ENCODE measurements around the gene TRIP6. TPM values are rescaled to one million over a fixed set of nuclear protein-coding genes. Genes with fewer than 3 reads are reported as not detected.
"Not testable (repeated sequence)": the region's sequence is repeated elsewhere in the genome, so short reads cannot be mapped to it uniquely, and the experiment has no call there.

TRIP6 gene
- total RNA-seq, 2 experiments from 2014 or later: 19.8 to 21.0 TPM

DNA sequence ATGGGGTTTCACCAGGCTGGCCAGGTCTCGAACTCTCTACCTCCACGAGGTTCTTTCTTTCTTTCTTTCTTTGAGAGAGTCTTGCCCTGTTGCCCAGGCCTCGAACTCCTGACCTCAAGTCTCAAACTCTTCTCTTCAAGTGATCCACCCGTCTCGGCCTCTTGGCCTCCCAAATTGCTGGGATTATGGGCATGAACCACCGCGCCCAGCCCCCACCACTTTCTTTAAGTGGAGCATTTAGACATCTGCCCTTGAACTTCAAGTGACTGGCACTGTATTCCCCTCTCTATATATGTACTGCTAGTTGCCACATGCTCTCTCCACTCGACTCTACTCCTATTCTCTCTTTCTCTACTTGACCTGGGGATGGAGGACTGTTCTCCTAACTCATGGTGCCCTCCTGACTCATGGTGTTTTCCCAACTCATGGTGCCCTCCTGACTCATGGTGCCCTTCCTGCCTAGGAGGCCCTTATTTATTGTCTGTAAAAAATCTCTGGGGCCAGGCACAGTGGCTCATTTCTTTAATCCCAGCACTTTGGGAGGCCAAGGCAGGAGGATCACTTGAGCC is 47.8 kb downstream of the TRIP6 start:
- intact Hi-C loops (cut with micrococcal nuclease): no loop called here
- H3K9me3 Mint-ChIP-seq: no peaks in the 10 kb centered on the region
- no peaks in the 10 kb centered on the region for H3K36me3 Mint-ChIP-seq (ENCODE audit: low read depth)
- CTCF ChIA-PET: no interaction called here
- no peak overlapping the region for H3K4me3 Mint-ChIP-seq
- DNase-seq: peak; percentile 41
- H3K27me3 Mint-ChIP-seq (ENCODE audit: low read depth): peaks cover 3% of the 10 kb centered on the region
- H3K27ac Mint-ChIP-seq: no peak overlapping the region
- peaks cover 5% of the 10 kb centered on the region for H3K4me1 Mint-ChIP-seq (ENCODE audit: low read depth)

DNA sequence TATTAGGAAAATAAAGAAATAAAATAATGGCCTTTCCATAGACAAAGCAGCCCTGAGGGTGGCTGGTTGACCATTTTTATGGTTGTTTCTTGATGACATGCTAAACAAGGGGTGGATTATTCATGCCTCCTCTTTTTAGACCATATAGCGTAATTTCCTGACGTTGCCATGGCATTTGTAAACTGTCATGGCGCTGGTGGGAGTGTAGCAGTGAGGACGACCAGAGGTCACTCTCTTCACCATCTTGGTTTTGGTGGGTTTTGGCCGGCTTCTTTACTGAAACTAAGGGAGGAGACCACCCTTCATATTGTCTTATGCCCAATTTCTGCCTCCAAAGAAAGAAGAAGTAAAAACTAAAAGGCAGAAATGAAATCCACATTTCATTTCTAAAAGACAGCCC is 52.1 kb downstream of the TRIP6 start:
- H3K4me3 Mint-ChIP-seq; H3K27ac Mint-ChIP-seq; H3K27me3 Mint-ChIP-seq (ENCODE audit: low read depth); CTCF ChIA-PET; DNase-seq; H3K4me1 Mint-ChIP-seq (ENCODE audit: low read depth); intact Hi-C loops (cut with micrococcal nuclease); H3K36me3 Mint-ChIP-seq (ENCODE audit: low read depth); H3K9me3 Mint-ChIP-seq: not testable (repeated sequence)

GRCh38 chr7:100919779-100920437 is 52.7 kb downstream of the TRIP6 start:
- H3K27ac Mint-ChIP-seq; H3K4me1 Mint-ChIP-seq (ENCODE audit: low read depth); intact Hi-C loops (cut with micrococcal nuclease); H3K4me3 Mint-ChIP-seq; DNase-seq; H3K36me3 Mint-ChIP-seq (ENCODE audit: low read depth); CTCF ChIA-PET; H3K9me3 Mint-ChIP-seq; H3K27me3 Mint-ChIP-seq (ENCODE audit: low read depth): not testable (repeated sequence)

DNA sequence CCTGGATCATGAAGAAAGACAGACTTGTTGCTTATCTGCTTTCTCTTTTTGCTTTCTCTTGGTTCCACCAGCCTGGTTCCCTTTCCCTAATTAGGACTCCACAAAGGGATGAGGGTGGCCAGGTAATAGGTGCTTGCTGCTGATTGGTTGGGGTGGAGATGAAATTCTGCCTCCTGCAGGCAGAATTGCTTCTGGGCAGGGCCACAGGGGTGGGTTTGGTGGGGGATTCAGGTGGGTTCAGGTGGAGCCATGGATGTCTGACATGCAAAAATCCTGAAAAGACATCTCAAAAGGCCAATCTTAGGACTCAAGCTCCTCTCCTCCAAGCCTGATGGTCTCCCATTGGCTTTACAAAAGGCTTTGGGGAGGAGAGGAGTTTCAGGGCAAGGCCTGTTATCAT is 53.9 kb downstream of the TRIP6 start:
- Mint-ChIP-seq H3K9me3 (no peaks in the 10 kb centered on the region), H3K27ac (no peak overlapping the region), H3K27me3 (ENCODE audit: low read depth) (peaks cover 6% of the 10 kb centered on the region), H3K4me1 (ENCODE audit: low read depth) (no peaks in the 10 kb centered on the region), H3K36me3 (ENCODE audit: low read depth) (no peaks in the 10 kb centered on the region), H3K4me3 (no peak overlapping the region)
- no peak for DNase-seq
- intact Hi-C loops (cut with micrococcal nuclease): no loop called here
- CTCF ChIA-PET: no interaction called here

Small RNA genes within 50 kb of the gene (microRNA-seq; reads per million reads assigned to microRNA genes)
- not detected for gene MIR6875 (ENCODE audit: borderline microRNAs expressed, borderline replicate concordance)

Other genes starting within 250 kb of the TRIP6 start
- gene TFR2, start 225.8 kb upstream of the TRIP6 start, total RNA-seq: 1 to 10 TPM; 4.2 to 5.1 TPM
- gene ACTL6B, start 210.9 kb upstream of the TRIP6 start, total RNA-seq: not detected
- gene GNB2, start 193.6 kb upstream of the TRIP6 start, total RNA-seq: 100 to 1,000 TPM; 221 TPM
- gene GIGYF1, start 173.1 kb upstream of the TRIP6 start, total RNA-seq: 10 to 100 TPM; 32.8 to 37.8 TPM
- 10 to 100 TPM; 23.2 to 29.6 TPM for gene POP7, start 161.3 kb upstream of the TRIP6 start, total RNA-seq
- not detected for gene EPO, start 146.9 kb upstream of the TRIP6 start, total RNA-seq
- gene ZAN, start 133.8 kb upstream of the TRIP6 start, total RNA-seq: not detected
- 1 to 10 TPM; 5.9 to 6.0 TPM for gene EPHB4, start 39.9 kb upstream of the TRIP6 start, total RNA-seq
- gene SLC12A9, start 14.7 kb upstream of the TRIP6 start, total RNA-seq: 10 to 100 TPM; 10.1 to 10.5 TPM
- gene SRRT, start 7.7 kb downstream of the TRIP6 start, total RNA-seq: 100 to 1,000 TPM; 166 to 169 TPM
- 1 to 10 TPM in 1 of 2 experiments, under 1 TPM in 1; 0.64 to 1.4 TPM for gene UFSP1, start 22.3 kb downstream of the TRIP6 start, total RNA-seq
- gene ACHE, start 28.5 kb downstream of the TRIP6 start, total RNA-seq: not detected
- not detected for gene MUC3A, start 82.1 kb downstream of the TRIP6 start, total RNA-seq
- gene MUC12, start 102.2 kb downstream of the TRIP6 start, total RNA-seq: not detected
- not detected for gene MUC17, start 152.7 kb downstream of the TRIP6 start, total RNA-seq
- gene TRIM56, start 218.1 kb downstream of the TRIP6 start, total RNA-seq: 10 to 100 TPM; 41.4 to 41.7 TPM